Measurements from ENCODE around the gene MTOR.
A peak's percentile ranks its signal among the peaks of the same experiment; 100 is the strongest.
"Not testable (repeated sequence)": the region's sequence is repeated elsewhere in the genome, so short reads cannot be mapped to it uniquely, and the experiment has no call there.

MTOR gene

GRCh38 chr1:11273595-11274234 lies 11.4 kb upstream of the MTOR start:
- H3K36me3 ChIP-seq (ENCODE audit: insufficient read depth, low read length), result no peaks in the 10 kb centered on the region; the same call in 1 of the 2 replicates
- 0 out of 2 replicates have a peak overlapping the region, but pooled peaks have one; percentile 35 for H3K27ac ChIP-seq
- peak overlapping the region; percentile 99 for H3K4me3 ChIP-seq
- TF ChIP-seq FOXP2 (optimal IDR thresholded peaks at IDR 0.05; ENCODE audit: control extremely low read depth, extremely low read length, insufficient read depth) (no peak), EZH2 (IDR thresholded peaks at IDR 0.05) (no peak), POLR2AphosphoS5 (IDR thresholded peaks at IDR 0.05; ENCODE audit: borderline replicate concordance, low read depth, low read length) (no peak)
- H3K9ac ChIP-seq (ENCODE audit: insufficient read length), result peak overlapping the region; percentile 96
- no peak for DNase-seq (ENCODE audit: low read depth, low spot score)
- H3K9me3 ChIP-seq (ENCODE audit: low read depth, low read length), result no peaks in the 10 kb centered on the region

GRCh38 chr1:11272832-11273594 lies 10.7 kb upstream of the MTOR start, which contains the start of gene UBIAD1:
UBIAD1 (plus strand) TSS chr1:11273198; CDS start chr1:11273532, 334 bp downstream.
- Histone ChIP-seq H3K9me3 (ENCODE audit: low read depth, low read length) (no peaks in the 10 kb centered on the region), H3K27ac (peak within 1 kb of the TSS; percentile 35; the same call in 1 of the 2 replicates), H3K36me3 (ENCODE audit: insufficient read depth, low read length) (no peaks in the 10 kb centered on the region; the same call in 1 of the 2 replicates), H3K4me3 (peak within 1 kb of the TSS; percentile 99), H3K9ac (ENCODE audit: insufficient read length) (peak within 1 kb of the TSS; percentile 96)
- no peak for TF ChIP-seq FOXP2 (optimal IDR thresholded peaks at IDR 0.05; ENCODE audit: control extremely low read depth, extremely low read length, insufficient read depth)
- TF ChIP-seq EZH2 (IDR thresholded peaks at IDR 0.05), result no peak
- peak; percentile 90 for TF ChIP-seq POLR2AphosphoS5 (IDR thresholded peaks at IDR 0.05; ENCODE audit: borderline replicate concordance, low read depth, low read length)
- DNase-seq (ENCODE audit: low read depth, low spot score), result peak; percentile 12

GRCh38 chr1:11272544-11272831 lies 10.1 kb upstream of the MTOR start:
- H3K27ac ChIP-seq, result no peak overlapping the region
- TF ChIP-seq FOXP2 (optimal IDR thresholded peaks at IDR 0.05; ENCODE audit: control extremely low read depth, extremely low read length, insufficient read depth) (no peak), EZH2 (IDR thresholded peaks at IDR 0.05) (no peak), POLR2AphosphoS5 (IDR thresholded peaks at IDR 0.05; ENCODE audit: borderline replicate concordance, low read depth, low read length) (no peak)

GRCh38 chr1:11267350-11268337 lies 5.3 kb upstream of the MTOR start:
- H3K27ac ChIP-seq; H3K9ac ChIP-seq (ENCODE audit: insufficient read length); DNase-seq (ENCODE audit: low read depth, low spot score); H3K4me3 ChIP-seq; H3K9me3 ChIP-seq (ENCODE audit: low read depth, low read length); H3K36me3 ChIP-seq (ENCODE audit: insufficient read depth, low read length): not testable (repeated sequence)

More at GRCh38 chr1:11272544-11272831, 10.1 kb upstream of the MTOR start:
- peak; percentile 1 for DNase-seq (ENCODE audit: low read depth, low spot score)
- Histone ChIP-seq H3K4me3 (peak overlapping the region; percentile 76), H3K9me3 (ENCODE audit: low read depth, low read length) (no peaks in the 10 kb centered on the region), H3K36me3 (ENCODE audit: insufficient read depth, low read length) (no peaks in the 10 kb centered on the region; the same call in 1 of the 2 replicates), H3K9ac (ENCODE audit: insufficient read length) (no peak overlapping the region)

GRCh38 chr1:11266268-11267074 lies 4.1 kb upstream of the MTOR start:
- TF ChIP-seq POLR2AphosphoS5 (IDR thresholded peaks at IDR 0.05; ENCODE audit: borderline replicate concordance, low read depth, low read length) (no peak), EZH2 (IDR thresholded peaks at IDR 0.05) (no peak), FOXP2 (optimal IDR thresholded peaks at IDR 0.05; ENCODE audit: control extremely low read depth, extremely low read length, insufficient read depth) (no peak)
- no peaks in the 10 kb centered on the region for H3K9me3 ChIP-seq (ENCODE audit: low read depth, low read length)

GRCh38 chr1:11256299-11256698 lies 6.1 kb downstream of the MTOR start:
- H3K9me3 ChIP-seq (ENCODE audit: low read depth, low read length), result no peaks in the 10 kb centered on the region
- no peak overlapping the region for H3K27ac ChIP-seq
- TF ChIP-seq FOXP2 (optimal IDR thresholded peaks at IDR 0.05; ENCODE audit: control extremely low read depth, extremely low read length, insufficient read depth), result no peak
- TF ChIP-seq POLR2AphosphoS5 (IDR thresholded peaks at IDR 0.05; ENCODE audit: borderline replicate concordance, low read depth, low read length), result no peak
- TF ChIP-seq EZH2 (IDR thresholded peaks at IDR 0.05), result no peak
- DNase-seq (ENCODE audit: low read depth, low spot score), result no peak
- H3K4me3 ChIP-seq, result no peak overlapping the region
- no peak overlapping the region for H3K9ac ChIP-seq (ENCODE audit: insufficient read length)
- H3K36me3 ChIP-seq (ENCODE audit: insufficient read depth, low read length), result peaks cover 71% of the 10 kb centered on the region

More at GRCh38 chr1:11266268-11267074, 4.1 kb upstream of the MTOR start:
- H3K9ac ChIP-seq (ENCODE audit: insufficient read length), result no peak overlapping the region
- no peak for DNase-seq (ENCODE audit: low read depth, low spot score)
- no peak overlapping the region for H3K27ac ChIP-seq
- no peak overlapping the region for H3K4me3 ChIP-seq
- H3K36me3 ChIP-seq (ENCODE audit: insufficient read depth, low read length), result no peaks in the 10 kb centered on the region

GRCh38 chr1:11253226-11253625 lies 9.1 kb downstream of the MTOR start:
- Histone ChIP-seq H3K4me3 (no peak overlapping the region), H3K9me3 (ENCODE audit: low read depth, low read length) (no peaks in the 10 kb centered on the region), H3K27ac (no peak overlapping the region), H3K9ac (ENCODE audit: insufficient read length) (no peak overlapping the region), H3K36me3 (ENCODE audit: insufficient read depth, low read length) (peaks cover 60% of the 10 kb centered on the region)
- no peak for DNase-seq (ENCODE audit: low read depth, low spot score)
- no peak for TF ChIP-seq EZH2 (IDR thresholded peaks at IDR 0.05)
- no peak for TF ChIP-seq FOXP2 (optimal IDR thresholded peaks at IDR 0.05; ENCODE audit: control extremely low read depth, extremely low read length, insufficient read depth)
- no peak for TF ChIP-seq POLR2AphosphoS5 (IDR thresholded peaks at IDR 0.05; ENCODE audit: borderline replicate concordance, low read depth, low read length)
